ENCODE results near the gene TAF11L7.
"Not testable (repeated sequence)": the region's sequence is repeated elsewhere in the genome, so short reads cannot be mapped to it uniquely, and the experiment has no call there.

Gene TAF11L7

DNA sequence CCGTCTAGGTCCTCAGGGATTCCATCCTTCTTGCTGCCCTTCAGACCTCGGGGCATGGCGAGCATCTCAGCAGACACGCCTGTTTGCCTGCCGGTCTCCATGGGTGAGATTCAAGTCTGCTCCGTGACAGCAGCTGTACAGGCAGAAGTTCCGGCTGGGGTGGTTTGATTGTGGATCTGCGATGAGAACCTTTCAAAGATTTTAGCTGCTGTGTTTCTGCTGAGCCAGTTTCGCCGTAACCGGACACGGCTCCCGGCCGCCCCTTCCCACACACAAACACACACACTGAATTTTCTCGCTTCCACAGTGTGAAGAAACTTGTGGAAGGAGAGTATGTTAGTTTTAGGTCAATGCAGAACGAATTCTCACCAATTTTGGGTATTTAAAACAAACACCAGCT is at the start of gene TAF11L7:
TSS of gene TAF11L7 (minus strand) at position 101 of the 400 bp plus-strand sequence.
- DNase-seq (ENCODE audit: low read depth, low spot score) = not testable (repeated sequence)

DNA sequence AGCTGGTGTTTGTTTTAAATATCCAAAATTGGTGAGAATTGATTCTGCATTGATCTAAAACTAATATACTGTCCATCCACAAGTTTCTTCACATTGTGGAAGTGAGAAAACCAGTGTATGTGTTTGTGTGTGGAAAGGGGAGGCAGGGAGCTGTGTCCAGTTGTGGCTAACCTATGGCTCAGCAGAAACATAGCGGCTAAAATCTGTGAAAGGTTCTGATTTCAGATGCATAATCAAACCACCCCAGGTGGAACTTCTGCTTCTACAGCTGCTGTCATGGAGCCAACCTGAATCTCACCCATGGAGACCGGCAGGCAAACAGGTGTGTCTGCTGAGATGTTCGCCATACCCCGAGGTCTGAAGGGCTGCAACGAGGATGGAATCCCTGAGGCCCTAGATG is 48.6 kb upstream of the TAF11L7 start, which contains the start of gene TAF11L14:
TSS of gene TAF11L14 (plus strand) at position 301 of the 400 bp plus-strand sequence.
- DNase-seq (ENCODE audit: low read depth, low spot score) = no peak

- DNase-seq (ENCODE audit: low read depth, low spot score) = not testable (repeated sequence)
Measured at GRCh38 chr5:17631788-17632187, 46.2 kb upstream of the TAF11L7 start, which contains the start of gene TAF11L13. Gene TAF11L13, plus strand, starts transcription at chr5:17632088.

- DNase-seq (ENCODE audit: low read depth, low spot score) = no peak
Measured at GRCh38 chr5:17625686-17626085, 40.1 kb upstream of the TAF11L7 start.

DNA sequence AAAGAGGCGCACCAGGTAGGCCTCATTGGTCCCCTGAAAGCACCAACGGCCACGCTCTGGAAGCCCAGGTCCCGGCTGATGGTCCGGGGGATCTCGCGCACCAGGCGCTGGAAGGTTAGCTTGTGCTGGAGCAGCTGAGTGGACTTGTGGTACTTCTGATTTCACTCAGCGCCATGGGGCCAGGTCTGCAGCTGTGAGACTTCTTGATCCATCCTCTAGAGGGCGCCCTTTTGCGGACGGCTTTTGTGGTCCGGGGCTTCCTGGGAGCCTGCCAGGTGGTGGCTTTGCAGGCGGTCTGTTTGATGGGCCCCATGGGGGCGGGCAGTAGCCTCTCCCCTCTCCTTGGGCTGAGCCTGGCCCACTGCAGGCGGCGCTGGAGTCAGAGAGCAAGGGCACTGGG is 35.1 kb upstream of the TAF11L7 start:
- no peak for DNase-seq (ENCODE audit: low read depth, low spot score)

DNA sequence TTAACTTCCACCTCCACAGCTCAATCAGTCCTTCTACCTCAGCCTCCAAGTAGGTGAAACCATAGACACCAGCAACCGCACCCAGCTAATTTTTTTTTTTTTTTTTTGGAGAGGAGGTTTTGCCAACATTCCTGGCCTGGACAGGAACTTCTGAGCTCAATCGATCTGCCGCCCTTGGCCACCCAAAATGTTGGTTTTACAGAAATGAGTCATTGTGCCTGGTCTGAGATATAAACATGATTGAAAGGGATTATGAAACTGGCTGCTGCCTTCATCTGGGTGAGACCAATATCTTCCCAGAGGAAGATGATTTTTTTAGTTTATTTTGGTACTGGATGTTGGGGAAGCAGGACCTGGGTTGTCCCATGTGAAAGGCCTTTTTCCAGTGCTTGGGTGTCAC is 33.8 kb upstream of the TAF11L7 start:
- DNase-seq (ENCODE audit: low read depth, low spot score) = no peak

- DNase-seq (ENCODE audit: low read depth, low spot score) = no peak
Measured at GRCh38 chr5:17614872-17615605, 29.5 kb upstream of the TAF11L7 start.

DNA sequence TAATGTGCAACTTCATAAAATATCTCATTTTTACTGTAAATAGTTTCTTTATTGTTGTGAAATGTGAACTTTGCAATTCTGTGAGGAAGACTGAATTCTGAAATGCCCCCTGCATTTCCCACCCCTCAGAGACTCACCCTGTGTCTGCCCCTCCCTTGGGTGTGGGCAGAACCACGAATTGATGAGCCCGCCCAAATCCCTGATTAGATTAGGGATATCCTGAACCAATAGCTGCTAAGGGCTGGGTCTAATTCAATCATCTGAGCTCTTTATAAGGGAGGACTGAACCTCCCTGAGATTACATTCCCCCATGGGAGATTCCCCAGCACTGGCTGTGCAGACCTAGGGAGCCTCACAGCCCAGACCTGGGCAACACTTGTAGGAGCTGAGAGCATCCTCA is 24.5 kb upstream of the TAF11L7 start, which contains the start of gene TAF11L12:
TSS of gene TAF11L12 (plus strand) at position 301 of the 400 bp plus-strand sequence.
- not testable (repeated sequence) for DNase-seq (ENCODE audit: low read depth, low spot score)

DNA sequence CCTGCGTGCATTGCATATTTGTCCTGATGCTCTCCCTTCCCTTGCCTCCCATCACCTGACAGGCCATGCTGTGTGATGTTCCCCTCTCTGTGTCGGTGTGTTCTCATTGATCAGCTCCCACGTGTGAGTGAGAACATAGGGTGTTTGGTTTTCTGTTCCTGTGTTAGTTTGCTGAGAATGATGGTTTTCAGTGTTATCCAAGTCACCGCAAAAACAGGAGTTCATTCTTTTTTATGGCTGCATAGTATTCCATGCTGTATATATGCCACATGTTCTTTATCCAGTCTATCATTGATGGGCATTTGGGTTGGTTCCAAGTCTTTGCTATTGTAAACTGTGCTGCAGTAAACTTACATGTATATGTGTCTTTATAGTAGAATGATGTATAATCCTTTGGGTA is 21.9 kb upstream of the TAF11L7 start:
- not testable (repeated sequence) for DNase-seq (ENCODE audit: low read depth, low spot score)

DNA sequence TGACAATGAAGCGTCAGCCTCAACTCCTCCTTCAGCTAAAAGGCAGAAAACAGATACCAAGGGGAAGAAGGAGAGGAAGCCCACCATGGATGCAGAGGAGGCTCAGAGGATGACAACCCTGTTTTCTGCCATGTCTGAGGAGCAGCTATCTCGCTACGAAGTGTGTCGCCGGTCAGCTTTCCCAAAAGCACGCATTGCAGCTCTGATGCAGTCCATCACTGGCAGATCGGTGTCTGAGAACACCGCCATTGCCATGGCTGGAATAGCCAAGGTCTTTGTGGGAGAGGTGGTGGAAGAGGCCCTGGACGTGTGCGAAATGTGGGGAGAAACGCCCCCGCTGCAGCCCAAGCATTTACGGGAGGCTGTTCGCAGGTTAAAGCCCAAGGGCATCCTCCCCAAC is 19.4 kb upstream of the TAF11L7 start:
- no peak for DNase-seq (ENCODE audit: low read depth, low spot score)

DNA sequence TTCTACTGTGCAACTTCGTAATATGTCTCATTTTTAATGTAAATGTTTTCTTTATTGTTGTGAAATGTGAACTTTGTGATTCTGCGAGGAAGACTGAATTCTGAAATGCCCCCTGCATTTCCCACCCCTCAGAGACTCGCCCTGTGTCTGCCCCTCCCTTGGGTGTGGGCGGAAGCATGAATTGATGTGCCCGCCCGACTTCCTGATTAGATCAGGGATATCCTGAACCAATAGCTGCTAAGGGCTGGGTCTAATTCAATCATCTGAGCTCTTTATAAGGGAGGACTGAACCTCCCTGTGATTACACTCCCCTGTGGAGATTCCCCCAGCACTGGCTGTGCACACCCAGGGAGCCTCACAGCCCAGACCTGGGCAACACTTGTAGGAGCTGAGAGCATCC is 18.3 kb upstream of the TAF11L7 start, which contains the start of gene TAF11L11:
TSS of gene TAF11L11 (plus strand) at position 304 of the 400 bp plus-strand sequence.
- DNase-seq (ENCODE audit: low read depth, low spot score) = not testable (repeated sequence)

DNA sequence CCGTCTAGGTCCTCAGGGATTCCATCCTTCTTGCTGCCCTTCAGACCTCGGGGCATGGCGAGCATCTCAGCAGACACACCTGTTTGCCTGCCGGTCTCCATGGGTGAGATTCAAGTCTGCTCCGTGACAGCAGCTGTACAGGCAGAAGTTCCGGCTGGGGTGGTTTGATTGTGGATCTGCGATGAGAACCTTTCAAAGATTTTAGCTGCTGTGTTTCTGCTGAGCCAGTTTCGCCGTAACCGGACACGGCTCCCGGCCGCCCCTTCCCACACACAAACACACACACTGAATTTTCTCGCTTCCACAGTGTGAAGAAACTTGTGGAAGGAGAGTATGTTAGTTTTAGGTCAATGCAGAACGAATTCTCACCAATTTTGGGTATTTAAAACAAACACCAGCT is 12.2 kb upstream of the TAF11L7 start, which contains the start of gene TAF11L10:
TSS of gene TAF11L10 (minus strand) at position 101 of the 400 bp plus-strand sequence.
- DNase-seq (ENCODE audit: low read depth, low spot score) = not testable (repeated sequence)

- not testable (repeated sequence) for DNase-seq (ENCODE audit: low read depth, low spot score)
Measured at GRCh38 chr5:17594255-17594654, 8.7 kb upstream of the TAF11L7 start, which contains the start of gene TAF11L9. Gene TAF11L9, minus strand, starts transcription at chr5:17594394.

DNA sequence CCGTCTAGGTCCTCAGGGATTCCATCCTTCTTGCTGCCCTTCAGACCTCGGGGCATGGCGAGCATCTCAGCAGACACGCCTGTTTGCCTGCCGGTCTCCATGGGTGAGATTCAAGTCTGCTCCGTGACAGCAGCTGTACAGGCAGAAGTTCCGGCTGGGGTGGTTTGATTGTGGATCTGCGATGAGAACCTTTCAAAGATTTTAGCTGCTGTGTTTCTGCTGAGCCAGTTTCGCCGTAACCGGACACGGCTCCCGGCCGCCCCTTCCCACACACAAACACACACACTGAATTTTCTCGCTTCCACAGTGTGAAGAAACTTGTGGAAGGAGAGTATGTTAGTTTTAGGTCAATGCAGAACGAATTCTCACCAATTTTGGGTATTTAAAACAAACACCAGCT is 5.3 kb upstream of the TAF11L7 start, which contains the start of gene TAF11L8:
TSS of gene TAF11L8 (minus strand) at position 101 of the 400 bp plus-strand sequence.
- DNase-seq (ENCODE audit: low read depth, low spot score) = not testable (repeated sequence)
